HT-29 (cell line): Measurements from ENCODE around the gene NRGN. TPM values are rescaled to one million over a fixed set of nuclear protein-coding genes. Genes with fewer than 3 reads are reported as not detected.

ENCODE experiments used
- DNase-seq: peaks from one replicate; pipeline ENCODE4 v3.0.0-alpha.2; 2015; ENCODE audit warnings: low spot score
- total RNA-seq: library from RNA; depleted of rRNA; stranded (reverse); fragments of >200 nt; shearing (Covaris generic); gene quantifications from 2 replicates; pipeline ENCODE4 v1.2.3, GENCODE V29; 2014

Gene NRGN
- total RNA-seq, 1 experiment from 2014 or later, result 9.9 TPM

DNA sequence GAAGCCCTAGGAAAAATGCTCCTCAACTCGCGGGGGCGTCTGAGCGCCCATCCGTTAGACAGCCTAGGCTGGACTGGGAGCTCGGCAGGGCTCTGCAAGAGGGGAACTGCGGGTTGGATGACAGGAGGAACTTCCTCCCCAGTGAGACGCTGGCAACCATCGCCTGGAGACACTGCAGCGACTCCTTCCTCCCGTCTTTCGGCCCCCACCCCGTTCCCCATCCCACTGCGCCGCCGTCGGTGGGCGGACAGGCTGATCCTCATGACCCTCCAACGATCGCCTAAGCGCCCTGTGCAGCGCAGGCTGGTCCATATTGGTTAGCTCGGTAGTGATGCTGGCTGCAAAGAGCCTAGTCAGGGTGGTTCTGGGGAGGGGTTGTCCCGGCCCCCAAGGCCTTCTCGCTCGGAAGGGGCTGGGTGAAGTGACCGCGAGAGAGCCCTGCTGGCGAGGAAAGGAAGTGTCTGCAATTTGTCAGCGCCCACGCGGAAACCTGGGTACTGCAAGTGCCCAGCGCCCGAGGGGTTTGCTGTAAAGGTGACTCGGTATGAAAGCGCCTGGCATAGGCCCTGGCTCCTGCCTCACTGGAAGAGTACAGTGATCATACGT is 638 bp downstream of the NRGN start:
- DNase-seq, result peak; percentile 48

DNA sequence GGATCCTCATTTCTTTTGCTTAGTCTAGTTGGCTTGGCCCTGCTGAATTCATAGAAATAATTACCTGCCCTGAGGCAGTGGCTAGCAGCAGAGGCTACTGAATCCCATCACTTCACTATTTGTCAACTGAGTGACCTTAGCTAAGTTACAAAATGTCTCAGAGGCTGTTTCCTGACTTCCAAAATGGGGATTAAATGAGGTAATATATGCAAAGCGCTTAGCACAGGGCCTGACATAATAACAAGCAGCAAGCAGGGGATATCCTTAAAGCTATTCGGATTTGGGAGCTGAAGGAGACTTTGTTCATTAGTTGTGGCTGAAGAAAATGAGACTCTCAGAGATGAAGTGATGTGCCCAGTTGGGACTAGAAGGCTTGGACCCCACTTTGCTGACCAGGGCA is 2.8 kb downstream of the NRGN start:
- DNase-seq, result no peak

DNA sequence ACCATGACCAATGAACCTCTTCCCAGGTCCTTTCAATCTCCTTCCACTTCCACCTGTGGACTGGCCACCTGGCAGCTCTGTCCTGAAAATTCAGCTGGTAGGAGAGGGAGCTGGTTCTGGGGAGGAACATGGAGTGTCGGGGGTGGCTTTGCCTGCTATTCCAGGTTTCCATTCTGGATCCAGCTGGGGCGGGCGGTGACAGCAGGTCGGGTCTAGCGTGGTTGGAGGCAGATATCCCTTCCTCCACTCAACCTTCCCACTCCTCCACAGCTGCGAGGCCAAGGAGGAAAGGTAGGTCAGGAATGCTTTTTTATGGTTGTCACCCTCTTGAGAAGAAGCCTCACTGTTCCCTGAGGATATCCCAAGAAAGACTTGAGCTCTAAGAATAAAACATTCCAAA is 3.3 kb downstream of the NRGN start:
- DNase-seq, result no peak

DNA sequence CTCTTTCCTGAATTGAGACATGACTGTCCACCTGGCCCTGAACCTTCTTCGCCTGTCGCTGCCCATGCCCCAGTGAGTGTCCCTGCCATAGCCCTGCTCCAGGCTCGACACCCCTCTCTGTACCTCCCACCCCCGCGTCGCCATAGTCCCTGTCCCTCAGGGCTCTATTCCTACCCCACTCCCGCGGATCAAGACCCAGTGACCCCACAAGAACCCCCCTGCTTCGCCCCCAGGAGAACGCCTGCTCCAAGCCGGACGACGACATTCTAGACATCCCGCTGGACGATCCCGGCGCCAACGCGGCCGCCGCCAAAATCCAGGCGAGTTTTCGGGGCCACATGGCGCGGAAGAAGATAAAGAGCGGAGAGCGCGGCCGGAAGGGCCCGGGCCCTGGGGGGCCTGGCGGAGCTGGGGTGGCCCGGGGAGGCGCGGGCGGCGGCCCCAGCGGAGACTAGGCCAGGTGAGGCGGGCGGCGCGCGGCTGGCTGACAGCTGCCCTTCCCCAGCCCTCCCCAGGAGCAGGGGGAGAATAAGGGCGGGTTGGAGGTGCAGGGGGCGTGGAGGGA is 5.6 kb downstream of the NRGN start:
- no peak for DNase-seq

DNA sequence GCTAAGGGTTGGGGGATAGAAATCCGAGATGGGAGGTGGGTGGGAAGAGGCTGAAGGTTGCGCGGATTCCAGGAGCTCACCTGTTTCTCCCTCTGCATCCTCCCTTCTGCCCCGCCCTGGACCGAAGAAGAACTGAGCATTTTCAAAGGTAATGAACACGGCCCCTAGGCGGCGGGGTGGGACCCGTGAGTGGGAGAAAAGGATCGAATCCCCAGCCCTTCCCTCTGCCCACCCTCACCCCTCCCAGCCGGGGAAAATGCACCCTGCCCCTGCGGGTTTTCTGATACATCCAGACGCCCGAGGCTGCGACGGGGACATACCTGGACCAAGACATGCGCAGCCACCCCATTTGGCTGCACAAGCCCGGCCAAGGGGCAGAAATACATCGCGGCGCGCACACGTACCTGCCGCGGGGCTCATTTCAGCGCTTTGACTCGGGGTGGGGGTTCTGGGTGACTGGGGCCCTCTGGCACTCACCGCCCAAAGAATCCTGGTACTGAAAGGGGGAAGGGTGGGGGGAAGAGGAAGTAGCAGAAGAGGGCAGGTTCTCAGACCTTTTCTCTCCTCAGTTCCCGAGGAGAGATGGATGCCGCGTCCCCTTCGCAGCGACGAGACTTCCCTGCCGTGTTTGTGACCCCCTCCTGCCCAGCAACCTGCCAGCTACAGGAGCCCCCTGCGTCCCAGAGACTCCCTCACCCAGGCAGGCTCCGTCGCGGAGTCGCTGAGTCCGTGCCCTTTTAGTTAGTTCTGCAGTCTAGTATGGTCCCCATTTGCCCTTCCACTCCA is 6.3 kb downstream of the NRGN start:
- DNase-seq, result peak; percentile 71

DNA sequence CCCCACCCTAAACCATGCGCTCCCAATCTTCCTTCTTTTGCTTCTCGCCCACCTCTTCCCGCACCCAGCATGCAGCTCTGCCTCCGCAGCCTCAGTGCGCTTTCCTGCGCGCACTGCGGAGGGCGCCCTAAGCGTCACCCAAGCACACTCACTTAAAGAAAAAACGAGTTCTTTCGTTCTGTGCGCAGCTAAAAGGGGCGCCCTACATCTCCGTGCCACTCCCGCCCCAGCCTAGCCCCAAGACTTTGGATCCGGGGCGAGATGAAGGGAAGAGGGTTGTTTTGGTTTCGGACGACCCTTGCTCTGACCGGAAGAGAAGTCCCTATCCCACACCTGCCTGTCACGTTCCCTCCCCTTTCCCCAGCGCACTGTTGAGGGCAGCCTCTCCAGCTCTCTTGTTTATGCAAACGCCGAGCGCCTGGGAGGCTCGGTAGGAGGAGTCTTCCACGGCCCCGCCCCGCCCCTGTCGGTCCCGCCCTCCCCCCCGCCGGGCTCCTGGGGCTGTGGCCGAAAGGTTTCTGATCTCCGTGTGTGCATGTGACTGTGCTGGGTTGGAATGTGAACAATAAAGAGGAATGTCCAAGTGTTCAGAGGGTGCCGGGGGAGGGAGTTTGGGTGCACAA is 7.0 kb downstream of the NRGN start:
- peak; percentile 95 for DNase-seq

DNA sequence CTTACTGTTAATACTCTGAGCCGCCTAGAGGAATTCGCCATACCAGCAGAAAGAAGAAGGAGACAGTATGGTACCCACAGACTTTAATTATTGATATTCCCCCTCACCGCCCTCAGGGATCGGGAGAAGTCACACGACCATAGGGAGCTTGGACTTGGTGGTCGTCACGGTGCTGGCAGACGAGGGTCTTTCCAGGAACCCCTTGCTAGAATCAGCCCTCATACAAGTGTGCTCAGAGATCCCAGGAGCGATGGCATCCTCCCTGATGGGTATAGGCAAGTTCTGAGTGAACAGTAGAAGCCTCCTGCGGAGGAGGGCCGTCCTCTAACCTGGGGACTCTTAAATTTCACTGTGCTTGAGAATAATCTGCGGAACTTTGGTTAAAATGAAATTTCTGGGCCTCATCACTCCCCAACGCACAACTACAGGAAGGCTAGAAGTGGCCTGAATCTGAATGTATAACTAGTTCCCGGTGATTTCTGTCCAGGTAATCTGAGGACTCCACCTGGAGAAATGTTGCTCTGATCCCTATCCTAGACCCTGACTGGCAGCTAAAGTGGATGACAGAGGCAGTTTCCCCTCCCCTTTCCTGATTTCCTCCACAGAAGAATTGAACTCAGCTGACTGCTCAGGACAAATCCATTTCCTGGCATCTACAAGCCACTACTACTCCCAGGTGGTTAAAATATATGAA is 7.8 kb downstream of the NRGN start:
- DNase-seq, result peak; percentile 66

DNA sequence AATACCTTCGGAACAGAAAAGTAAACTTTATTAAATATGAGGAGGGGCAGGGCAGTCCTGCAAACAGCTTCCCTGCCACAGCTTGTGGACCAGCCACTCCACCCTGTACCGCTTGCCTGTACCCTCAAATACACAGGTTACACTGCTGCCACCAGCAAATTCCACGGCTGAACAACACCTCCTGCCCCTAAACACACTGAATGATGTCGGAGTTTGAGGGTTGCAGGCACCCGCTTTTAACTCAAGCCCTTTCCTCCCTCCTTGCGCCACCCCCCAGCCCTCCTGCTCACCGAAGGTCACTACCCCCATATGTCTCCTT is 8.3 kb downstream of the NRGN start:
- DNase-seq, result no peak

DNA sequence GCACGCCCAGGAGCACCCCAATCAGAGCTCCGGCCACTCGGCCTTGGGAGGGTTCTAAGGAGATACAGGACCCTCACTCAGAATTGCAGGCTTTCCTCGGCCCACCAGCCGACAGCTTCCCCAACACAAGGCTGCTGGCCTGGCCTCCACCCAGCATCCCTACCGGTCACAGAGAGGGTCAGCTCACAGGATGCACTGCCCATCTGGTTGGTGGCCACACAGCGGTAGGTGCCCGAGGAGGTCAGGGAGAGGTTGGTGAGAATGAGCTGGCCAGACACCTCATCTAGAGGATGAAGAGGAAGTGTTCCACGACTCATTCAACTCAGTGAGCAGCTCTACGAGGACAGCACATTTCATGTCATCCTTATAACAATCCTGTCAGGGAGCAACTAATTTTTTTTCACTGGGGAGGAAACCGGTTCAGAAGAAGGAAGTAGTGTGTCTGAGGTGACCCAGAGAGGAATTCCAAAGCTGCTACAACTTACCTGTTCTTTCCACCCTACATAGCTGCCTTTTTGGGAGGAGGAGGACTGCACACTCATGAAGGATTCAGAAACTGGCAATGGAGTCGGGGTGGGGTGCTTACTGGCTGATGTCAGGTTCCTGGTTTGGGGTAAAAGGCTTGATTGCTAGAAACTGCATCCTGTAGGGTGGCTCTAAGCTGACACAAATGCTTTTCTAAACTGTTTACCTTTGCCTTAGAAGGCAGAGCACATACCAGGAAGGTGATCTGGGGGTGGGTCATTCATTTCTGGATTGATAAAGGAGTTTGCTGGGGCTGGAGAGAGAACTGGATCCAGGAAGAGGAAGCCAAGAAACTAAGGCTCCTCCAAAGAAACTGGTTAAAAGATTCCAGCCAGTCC is 9.0 kb downstream of the NRGN start:
- DNase-seq, result peak; percentile 93

DNA sequence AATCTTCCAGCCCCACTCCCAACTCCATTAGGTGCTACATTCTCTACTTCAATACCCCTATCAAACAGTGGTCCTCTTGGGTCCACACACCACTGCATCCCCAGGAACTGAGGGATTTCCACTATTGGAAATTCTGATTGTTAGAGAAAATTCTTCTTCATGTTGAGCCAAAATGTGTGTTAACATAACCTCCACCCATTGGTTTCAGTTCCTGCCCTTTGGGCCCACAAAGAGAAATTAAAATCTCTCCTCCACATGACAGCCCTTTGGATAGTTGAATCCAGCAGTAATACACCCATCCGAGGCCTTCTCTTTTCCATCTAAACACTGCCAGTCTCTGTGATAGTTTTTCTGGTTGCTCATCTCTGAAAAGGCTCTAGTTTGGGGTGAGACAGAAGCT is 10.2 kb downstream of the NRGN start:
- DNase-seq, result peak; percentile 22

DNA sequence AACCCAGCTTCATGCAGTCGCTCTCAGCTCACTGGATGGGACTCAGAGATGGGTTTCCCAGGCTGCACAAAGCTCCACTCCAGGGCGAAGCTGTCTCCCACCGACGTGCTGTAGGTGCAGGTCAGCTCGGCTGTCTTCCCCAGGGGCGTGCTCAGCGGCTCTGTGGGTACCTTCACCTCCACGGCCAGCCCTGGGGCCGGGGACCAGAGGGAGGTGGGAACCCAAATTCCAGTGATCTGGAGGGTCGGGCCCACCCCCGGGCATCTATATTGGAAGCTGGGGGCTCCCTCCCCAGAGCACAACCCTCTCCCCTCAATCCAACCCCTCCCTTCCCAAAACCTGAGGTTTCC is 11.6 kb downstream of the NRGN start:
- peak; percentile 56 for DNase-seq

DNA sequence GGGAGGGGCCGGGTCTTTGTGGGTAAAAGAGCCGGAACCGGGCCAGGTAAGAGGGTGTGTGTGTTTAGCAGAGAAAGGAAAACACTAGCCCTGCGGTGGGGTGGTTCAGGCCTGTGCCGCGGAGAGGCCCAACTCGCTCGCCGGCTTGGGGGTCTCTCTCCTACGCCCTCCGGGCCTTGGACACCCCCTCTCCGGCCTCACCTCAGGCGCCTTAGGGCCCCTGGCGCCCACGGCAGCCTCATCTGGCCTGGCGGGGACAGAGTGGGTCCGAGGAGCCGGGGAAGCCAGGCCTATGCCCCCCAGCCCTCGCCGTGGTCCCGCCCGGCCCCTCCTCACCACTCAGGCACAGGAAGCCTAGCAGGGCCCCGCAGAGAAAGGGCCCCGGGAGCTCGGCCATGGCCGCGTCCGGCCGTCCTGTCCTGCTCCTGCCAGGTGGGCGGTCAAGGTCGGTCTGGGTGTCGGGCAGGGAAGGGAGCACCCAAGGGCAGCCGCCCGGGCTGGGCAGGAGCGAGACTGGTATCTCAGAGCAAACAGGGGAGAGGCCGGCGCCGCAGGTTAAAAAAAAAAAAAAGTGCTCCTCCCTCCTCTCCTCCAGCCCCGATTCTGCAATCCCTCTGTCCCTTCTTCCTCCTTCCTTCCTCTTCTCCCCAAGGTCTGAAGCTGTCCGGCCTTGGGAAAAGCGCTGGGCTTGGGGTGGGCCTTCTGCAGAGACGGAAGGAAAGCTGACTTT is 12.2 kb downstream of the NRGN start, which contains the start of gene VSIG2:
VSIG2 (minus strand) TSS at position 515 of the 730 bp plus-strand sequence; CDS start at position 397, 118 bp downstream.
- peak; percentile 67 for DNase-seq

DNA sequence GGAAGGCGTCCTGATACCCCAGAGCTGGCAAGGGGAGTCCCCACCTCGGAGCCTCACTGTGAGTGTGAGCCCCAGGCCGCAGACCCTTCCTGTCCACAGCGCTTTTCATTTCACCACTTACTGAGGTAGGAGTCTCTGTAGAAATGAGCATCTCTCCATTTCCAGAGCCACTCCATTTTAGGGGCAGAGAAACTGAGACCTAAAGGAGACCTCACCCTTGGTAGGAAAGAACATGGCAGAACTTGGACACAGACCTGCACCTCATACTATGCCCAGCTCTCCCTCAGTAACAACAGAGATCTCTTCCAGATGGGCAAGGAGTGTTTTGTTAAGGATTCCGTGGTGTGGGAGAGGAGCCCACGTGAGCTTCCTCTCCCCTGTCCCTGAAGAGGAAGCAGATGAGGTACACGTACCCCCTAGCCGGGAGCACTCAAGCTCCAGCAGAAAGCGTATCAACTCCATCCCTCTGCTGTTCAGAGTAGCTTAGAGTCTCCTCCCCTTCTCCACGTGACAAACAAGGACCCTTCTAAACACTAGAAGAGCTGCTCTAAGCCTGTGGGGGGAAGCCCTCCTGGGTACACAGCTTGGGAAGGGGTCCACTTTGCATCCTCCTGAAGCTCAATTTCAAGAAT is 12.8 kb downstream of the NRGN start:
- peak; percentile 46 for DNase-seq

DNA sequence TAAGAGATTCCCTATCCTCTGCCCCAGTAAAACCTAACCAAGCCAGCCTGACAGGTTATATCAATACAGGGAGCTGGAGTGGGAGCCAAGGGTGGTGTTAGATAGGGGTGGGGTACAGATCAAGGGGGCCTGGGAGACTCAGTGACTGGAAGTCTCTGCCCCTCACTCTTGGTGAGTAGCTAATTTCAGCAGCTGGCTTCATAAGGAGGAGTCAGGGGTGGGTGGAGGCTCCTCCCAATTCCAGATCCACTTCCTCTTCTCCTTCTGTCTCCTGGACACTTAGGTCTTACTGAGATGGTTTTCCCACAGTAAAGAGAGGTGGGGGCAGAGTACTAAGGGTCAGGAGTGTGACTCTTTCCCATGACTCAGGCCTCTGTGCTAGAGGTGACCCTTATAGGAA is 13.5 kb downstream of the NRGN start:
- DNase-seq, result peak; percentile 61

DNA sequence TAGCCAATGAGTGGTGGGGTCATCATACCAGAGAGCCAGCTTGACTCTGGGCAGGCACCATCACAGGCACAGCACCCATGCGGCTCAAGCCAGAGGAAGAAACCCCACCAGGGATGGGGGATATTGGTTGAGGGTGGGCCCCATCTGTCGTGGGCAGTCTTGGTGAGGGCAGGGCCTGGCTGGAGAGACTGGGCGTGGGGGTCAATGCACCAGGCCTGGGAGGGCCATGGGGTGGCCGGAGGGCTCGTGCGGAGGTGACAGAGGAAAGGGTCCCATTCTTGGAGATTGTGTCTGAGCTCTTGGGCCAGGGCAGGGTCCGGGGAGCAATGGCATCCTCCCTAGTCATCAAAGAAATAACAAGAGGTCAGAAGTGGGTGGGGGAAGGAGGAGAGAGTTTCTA is 13.9 kb downstream of the NRGN start:
- DNase-seq, result no peak

DNA sequence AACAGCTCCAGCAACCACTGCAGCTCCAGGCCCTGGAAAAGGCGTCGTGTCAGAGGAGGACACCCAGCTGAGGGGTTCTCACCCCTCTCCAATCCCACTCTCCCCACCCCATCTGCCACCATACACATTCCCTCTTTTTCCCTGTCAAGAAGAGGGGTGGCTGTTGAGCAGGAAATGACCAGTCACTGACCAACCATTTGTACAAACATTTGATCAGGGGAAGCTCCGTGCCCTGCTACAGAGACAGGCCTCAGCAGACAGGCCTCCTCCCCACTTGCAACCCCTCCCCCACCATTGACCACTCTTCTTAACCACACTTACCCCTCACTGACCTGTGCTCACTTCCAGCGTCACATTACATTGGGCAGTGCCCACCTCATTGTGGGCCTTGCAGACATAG is 14.6 kb downstream of the NRGN start:
- DNase-seq, result no peak

DNA sequence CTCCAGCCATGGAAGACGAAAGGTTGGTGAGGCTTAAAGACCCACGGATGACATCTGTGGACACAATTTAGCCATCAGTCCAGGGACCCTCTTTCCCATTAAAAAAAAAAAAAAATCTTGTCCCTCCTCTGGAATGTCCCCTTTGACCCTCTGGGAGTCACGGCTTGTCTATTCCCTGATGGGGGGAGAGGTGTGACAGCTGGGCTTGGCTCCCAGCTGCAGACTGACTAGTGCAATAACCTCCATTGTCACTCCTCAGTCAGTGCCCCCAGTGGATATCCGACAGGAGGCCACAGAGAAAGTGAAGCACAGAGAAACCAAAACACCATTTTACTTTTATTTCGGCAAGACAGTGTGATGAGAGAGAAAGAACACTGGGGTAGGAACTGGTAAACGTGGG is 15.0 kb downstream of the NRGN start:
- no peak for DNase-seq

DNA sequence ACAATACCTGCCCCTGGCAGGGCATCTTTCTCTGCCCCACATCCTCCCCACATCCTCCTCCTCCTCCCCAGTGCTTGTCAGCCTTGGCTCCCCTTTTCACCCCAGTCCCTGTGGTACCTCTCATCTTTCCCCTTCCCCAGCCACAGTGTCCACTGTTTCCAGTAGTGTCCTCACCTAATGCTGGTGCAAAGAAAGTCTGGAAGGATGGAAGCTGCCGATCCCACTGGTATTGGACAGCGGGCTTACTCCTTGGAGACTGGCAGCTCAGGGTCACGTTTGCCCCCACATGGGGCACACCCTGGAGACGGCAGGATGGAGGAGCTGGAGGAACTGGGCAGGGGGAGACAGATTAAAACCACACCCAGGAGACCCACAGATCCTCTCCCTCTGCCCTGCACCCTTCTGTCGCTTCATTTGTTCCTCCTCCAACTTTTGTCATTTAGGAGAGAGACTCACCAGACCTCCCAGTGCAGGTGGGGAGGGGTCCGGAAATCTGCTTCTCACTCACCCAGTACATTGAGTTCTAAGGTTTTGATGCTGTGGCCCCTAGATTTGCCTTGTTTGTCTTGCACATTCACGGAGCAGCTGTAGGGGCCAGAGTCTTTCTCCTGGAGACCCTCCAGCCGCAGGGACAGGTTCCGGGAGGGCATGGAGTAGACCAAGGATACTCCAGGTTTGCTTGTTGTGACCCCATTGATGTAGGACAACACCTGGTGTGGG is 16.5 kb downstream of the NRGN start:
- DNase-seq, result no peak

DNA sequence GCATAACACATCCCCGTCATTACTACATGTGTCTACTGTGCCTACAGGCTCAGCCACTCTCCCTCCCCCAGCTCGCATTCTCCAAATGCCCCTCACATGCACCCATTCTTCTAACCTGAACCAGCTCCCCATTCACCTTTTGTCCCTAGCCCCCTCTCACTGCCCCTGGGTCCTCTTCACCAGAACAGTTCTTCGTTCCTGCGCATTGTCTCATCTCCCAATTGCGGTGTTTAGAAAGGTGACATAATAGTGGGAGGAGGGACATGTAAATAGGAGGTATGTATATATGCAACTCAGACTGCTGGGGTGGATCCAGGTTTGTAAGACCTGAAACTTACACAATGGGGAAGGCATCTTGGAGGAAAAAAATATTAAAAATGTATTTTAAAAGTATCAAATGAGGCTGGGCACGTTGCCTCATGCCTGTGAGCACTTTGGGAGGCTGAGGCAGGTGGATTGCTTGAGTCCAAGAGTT is 17.0 kb downstream of the NRGN start:
- no peak for DNase-seq
